KOPT-K1 (cell line): ENCODE results near the gene MAP2K7.

Experiments used
- H3K27ac ChIP-seq: fragments of 200-600 bp; sonication (generic); 2 replicates; pipeline ENCODE4 v1.5.1; 2016; ENCODE audit warnings: antibody characterized with exemption, mild to moderate bottlenecking, low read depth, low read length; ENCODE audit not compliant: poor library complexity, severe bottlenecking
- H3K36me3 ChIP-seq: fragments of 200-600 bp; sonication (generic); 2 replicates; pipeline ENCODE4 v1.5.1; 2017; ENCODE audit warnings: antibody characterized with exemption, mild to moderate bottlenecking, low read length, moderate library complexity; ENCODE audit not compliant: insufficient read depth
- H3K9me3 ChIP-seq: fragments of 200-600 bp; sonication (generic); 2 replicates; pipeline ENCODE4 v1.5.1; 2017; ENCODE audit warnings: antibody characterized with exemption, low read length, mild to moderate bottlenecking; ENCODE audit not compliant: insufficient read depth, poor library complexity, severe bottlenecking

The MAP2K7 gene

GRCh38 chr19:7907122-7907521, 3.4 kb downstream of the MAP2K7 start:
- Histone ChIP-seq H3K27ac (no peak overlapping the region), H3K36me3 (peaks cover 35% of the 10 kb centered on the region), H3K9me3 (no peaks in the 10 kb centered on the region)

DNA sequence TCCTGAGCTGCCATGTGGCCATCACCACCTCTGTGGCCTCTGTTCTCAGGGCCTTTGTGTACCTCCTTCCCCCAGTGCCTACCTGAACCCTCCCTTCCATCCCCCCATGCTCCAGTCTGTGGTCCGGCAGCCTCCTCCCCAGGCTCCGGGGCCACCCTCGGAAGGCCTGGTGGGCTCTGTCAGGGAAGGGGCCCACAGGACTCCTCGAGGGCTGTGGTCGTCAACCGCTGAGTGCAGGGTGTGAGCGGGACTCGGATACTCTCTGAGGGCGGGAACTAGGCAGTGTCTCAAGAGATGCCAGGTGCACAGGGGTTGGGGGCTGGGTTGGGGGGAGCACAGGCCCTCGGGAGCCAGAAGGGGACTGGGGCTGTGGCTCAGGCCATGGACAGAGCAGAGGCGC, 3.9 kb downstream of the MAP2K7 start:
- Histone ChIP-seq H3K9me3 (no peaks in the 10 kb centered on the region), H3K36me3 (peaks cover 37% of the 10 kb centered on the region), H3K27ac (no peak overlapping the region)

DNA sequence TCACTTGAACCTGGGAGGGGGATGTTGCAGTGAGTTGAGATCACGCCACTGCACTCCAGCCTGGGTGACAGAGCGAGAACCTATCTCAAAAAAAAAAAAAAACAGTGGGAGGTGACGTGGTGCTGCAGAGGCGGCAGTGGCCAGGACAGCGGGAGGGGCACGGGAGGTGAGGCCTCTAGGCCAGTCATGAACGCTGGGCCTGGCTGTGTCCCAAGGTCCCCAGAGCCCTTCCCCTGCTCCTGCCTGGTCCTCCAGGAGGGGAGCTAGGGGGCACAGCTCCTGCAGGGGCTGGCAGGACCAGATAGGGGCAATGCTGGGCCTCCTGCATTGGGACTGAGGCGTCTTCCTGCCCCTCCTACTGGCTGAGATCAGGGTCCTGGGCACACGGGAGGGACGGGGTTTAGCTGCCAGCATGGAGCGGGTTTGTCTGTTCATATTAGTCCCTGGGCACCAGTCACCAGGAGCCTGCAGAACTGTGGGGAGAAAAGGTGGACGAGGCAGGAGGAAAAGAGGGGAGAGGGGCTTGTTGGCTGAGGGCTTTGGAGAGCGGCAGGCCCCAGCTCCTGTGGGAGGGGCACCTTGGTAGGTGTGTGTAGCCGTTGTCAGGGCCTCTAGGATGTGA, 4.5 kb downstream of the MAP2K7 start:
- Histone ChIP-seq H3K9me3 (no peaks in the 10 kb centered on the region), H3K27ac (no peak overlapping the region), H3K36me3 (peaks cover 44% of the 10 kb centered on the region)

DNA sequence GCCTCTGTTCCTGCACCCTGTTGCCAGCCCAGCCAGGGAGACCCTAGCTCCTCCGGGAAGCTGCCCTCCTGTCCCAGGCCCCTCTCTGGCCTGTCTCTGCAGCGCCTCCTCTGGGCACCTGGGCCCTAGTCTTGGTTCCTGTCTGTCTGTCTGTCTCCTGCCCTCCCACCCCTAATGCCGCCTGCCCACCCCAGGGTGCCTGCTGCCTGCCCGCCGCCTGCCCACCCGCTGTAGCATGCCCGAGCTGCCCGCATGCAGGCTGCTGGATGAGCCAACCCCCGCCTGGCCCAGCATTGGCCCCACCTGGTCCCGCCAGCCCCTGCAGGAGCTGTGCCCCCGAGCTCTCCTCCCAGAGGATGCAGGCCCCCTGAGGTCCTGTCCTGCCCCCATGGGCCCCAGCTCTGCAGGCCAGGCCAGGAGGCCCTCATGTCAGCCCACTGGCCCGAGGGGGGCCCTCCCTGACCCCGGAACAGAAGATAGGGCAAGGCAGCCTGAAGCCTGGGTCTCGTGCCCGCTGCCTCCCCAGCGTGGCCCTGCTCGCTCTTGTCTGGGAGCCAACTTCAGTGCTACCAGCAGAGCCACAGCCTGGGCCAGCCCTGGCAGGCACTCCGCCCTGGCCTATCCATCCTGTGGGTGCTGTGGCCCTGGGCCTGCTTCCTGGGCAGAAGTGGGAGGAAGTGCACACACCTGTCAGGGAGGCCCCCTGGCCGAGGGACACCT, 5.2 kb downstream of the MAP2K7 start:
- H3K27ac ChIP-seq = no peak overlapping the region
- H3K36me3 ChIP-seq = peaks cover 45% of the 10 kb centered on the region
- H3K9me3 ChIP-seq = no peaks in the 10 kb centered on the region

- Histone ChIP-seq H3K36me3 (peaks cover 45% of the 10 kb centered on the region), H3K9me3 (no peaks in the 10 kb centered on the region), H3K27ac (no peak overlapping the region)
These were observed 5.9 kb downstream of the MAP2K7 start for GRCh38 chr19:7909471-7910067.

DNA sequence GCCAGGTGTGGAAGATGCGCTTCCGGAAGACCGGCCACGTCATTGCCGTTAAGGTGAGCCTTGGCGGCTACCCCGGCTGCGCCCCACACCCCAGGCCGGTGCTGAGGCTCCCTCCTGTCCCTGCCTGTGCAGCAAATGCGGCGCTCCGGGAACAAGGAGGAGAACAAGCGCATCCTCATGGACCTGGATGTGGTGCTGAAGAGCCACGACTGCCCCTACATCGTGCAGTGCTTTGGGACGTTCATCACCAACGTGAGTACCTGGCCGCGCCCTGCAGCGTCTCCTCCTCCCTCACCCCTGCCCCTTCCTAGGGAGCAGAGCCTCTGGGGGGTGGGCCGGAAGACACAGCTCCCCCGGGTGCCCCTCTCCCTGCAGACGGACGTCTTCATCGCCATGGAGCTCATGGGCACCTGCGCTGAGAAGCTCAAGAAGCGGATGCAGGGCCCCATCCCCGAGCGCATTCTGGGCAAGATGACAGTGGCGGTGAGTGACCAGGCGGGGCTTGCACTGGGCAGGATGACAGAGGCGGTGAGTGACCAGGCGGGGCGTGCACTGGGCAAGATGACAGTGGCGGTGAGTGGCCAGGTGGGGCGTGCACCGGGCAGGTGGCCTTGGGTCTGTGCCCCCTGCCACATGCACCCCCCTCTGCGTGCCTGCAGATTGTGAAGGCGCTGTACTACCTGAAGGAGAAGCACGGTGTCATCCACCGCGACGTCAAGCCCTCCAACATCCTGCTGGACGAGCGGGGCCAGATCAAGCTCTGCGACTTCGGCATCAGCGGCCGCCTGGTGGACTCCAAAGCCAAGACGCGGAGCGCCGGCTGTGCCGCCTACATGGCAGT, 6.9 kb downstream of the MAP2K7 start:
- no peak overlapping the region for H3K27ac ChIP-seq
- H3K36me3 ChIP-seq = peaks cover 45% of the 10 kb centered on the region
- H3K9me3 ChIP-seq = no peaks in the 10 kb centered on the region

DNA sequence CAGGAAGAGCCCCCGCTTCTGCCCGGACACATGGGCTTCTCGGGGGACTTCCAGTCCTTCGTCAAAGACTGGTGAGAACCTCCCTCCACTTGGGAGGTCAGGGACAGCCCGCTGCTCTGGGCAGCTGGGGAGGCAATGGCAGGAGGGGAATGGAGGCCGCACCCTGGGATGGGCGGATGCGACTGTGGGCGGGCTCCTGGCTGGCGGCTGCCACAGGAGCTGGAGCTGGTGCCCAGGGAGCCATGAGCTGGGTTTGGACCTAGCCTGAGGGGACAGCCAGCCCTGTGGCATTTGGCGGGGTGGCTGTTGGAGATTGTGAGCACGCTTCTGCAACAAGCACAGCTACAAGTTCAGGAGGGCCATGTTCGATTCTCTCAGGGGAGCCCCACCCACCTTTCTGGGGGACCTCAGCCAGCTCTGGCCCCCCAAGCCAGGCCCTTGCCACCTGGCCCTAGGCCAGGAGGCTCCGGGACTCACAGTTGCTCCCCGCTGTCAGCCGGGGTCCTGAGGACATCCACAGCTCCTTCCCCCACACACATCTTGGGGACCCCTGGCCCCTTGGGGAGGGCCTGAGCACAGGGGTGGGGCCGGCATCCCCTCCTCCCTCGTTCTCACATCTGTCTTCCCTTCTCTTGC, 7.9 kb downstream of the MAP2K7 start:
- H3K27ac ChIP-seq = no peak overlapping the region
- H3K9me3 ChIP-seq = no peaks in the 10 kb centered on the region
- H3K36me3 ChIP-seq = peaks cover 34% of the 10 kb centered on the region; the same call in 1 of the 2 replicates

GRCh38 chr19:7912144-7912696, 8.5 kb downstream of the MAP2K7 start:
- Histone ChIP-seq H3K9me3 (no peaks in the 10 kb centered on the region), H3K27ac (no peak overlapping the region), H3K36me3 (peaks cover 34% of the 10 kb centered on the region; the same call in 1 of the 2 replicates)

- Histone ChIP-seq H3K27ac (no peak overlapping the region), H3K9me3 (no peaks in the 10 kb centered on the region), H3K36me3 (peaks cover 34% of the 10 kb centered on the region; the same call in 1 of the 2 replicates)
These were observed 9.3 kb downstream of the MAP2K7 start for GRCh38 chr19:7912697-7913564.

GRCh38 chr19:7913652-7914051, 10.0 kb downstream of the MAP2K7 start:
- Histone ChIP-seq H3K27ac (no peak overlapping the region), H3K9me3 (no peaks in the 10 kb centered on the region), H3K36me3 (peaks cover 34% of the 10 kb centered on the region; the same call in 1 of the 2 replicates)

DNA sequence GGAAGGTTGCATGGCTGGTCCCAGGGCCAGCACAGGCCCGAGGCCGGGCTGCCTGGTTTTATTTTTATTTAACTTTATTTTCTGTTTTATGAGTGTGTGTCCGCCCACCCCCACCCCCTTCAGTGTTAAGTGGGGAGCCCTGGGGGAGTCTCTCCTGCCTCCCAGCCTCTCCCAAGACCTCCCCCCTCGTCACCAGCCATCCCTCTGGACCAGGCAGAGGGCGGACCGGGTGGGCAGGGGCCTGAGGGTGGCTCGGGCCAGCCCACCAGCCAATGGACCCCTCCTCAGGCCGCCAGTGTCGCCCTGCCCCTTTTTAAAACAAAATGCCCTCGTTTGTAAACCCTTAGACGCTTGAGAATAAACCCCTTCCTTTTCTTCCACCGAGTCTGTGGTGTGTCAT, 10.4 kb downstream of the MAP2K7 start:
- Histone ChIP-seq H3K36me3 (peaks cover 34% of the 10 kb centered on the region; the same call in 1 of the 2 replicates), H3K27ac (no peak overlapping the region)

GRCh38 chr19:7914598-7915045, 10.9 kb downstream of the MAP2K7 start, which contains the start of gene TGFBR3L:
TGFBR3L (plus strand) TSS chr19:7914830.
- Histone ChIP-seq H3K9me3 (no peaks in the 10 kb centered on the region), H3K27ac (no peak within 1 kb of the TSS), H3K36me3 (peaks cover 34% of the 10 kb centered on the region; the same call in 1 of the 2 replicates)

More for the DNA sequence above, 10.4 kb downstream of the MAP2K7 start:
- no peaks in the 10 kb centered on the region for H3K9me3 ChIP-seq

- H3K27ac ChIP-seq = no peak overlapping the region
- H3K9me3 ChIP-seq = no peaks in the 10 kb centered on the region
- peaks cover 27% of the 10 kb centered on the region; the same call in 1 of the 2 replicates for H3K36me3 ChIP-seq
These were observed 11.8 kb downstream of the MAP2K7 start for GRCh38 chr19:7915250-7916102.
